T-helper 17 cell (primary cell): ENCODE measurements around the gene FRK. TPM values are rescaled to one million over a fixed set of nuclear protein-coding genes. Genes with fewer than 3 reads are reported as not detected.
"Not testable (repeated sequence)": the region's sequence is repeated elsewhere in the genome, so short reads cannot be mapped to it uniquely, and the experiment has no call there.

Experiments used
- ATAC-seq: fragments of 150-1000 bp; cut with Tn5 transposase; 2 replicates; pipeline ENCODE4 v1.10.0; 2021; ENCODE audit warnings: mild to moderate bottlenecking, moderate library complexity
- DNase-seq, 3 donors: peaks; one replicate each; pipeline versions ENCODE4 v3.0.0 to v3.0.0-alpha.2; 2020 to 2021
- H3K9me3 ChIP-seq: one replicate; pipeline ENCODE4 v1.7.0; 2013; ENCODE audit warnings: low read length, mild to moderate bottlenecking; ENCODE audit not compliant: control insufficient read depth, poor library complexity, severe bottlenecking
- H3K27ac Mint-ChIP-seq: one replicate; pipeline ENCODE4 v1.8.0; 2022; ENCODE audit warnings: mild to moderate bottlenecking, moderate library complexity, mixed read lengths
- H3K27me3 Mint-ChIP-seq: one replicate; pipeline ENCODE4 v1.8.0; 2022; ENCODE audit warnings: mixed read lengths
- H3K36me3 Mint-ChIP-seq: one replicate; pipeline ENCODE4 v1.8.0; 2022; ENCODE audit warnings: low read depth, mixed read lengths
- H3K4me1 Mint-ChIP-seq: one replicate; pipeline ENCODE4 v1.8.0; 2022; ENCODE audit warnings: mild to moderate bottlenecking, mixed read lengths
- H3K4me3 Mint-ChIP-seq: one replicate; pipeline ENCODE4 v1.8.0; 2022; ENCODE audit warnings: mild to moderate bottlenecking, moderate library complexity, mixed read lengths
- total RNA-seq, 4 donors: library from RNA in 2 of 4; stranded (reverse) in 2 of 4; gene quantifications; one replicate each; pipeline ENCODE4 v1.2.3 and lab custom pipeline; 2022 to 2026

The FRK gene
- total RNA-seq, 2 donors from 2014 or later: 0.02 TPM; not detected in 1

DNA sequence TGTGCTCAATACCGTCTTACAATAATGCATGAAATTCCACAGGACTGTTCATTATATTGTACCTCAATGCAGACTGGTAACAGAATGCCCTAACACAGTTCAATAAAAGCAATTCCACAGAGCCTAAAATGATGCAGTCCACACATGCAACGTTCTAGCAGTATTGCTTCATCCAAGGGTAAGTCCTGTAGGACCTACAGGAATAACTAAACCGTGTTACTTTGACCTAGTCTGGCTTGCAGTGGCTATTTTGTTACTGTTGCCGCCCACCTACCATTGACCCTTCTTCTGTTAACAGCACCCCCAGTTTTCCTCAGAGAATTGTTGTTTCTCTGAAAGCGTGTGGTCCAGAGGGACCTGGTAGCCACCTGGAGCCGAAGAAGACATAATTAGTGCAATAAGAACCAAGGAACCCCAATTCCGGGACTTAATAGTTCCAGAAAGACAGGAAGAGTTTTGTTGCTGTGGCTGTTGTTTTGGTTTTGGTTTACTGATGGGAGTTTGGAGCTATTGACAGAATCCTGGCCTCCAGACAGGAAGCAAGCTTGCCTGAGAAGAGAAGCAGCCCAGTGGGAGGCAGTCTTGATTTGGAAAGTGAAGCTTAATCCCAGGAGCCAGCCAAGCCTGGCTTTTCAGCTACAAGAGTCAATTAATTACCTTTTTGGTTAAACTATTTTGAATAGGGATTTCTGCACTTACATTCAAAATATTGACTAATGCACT is 91.3 kb downstream of the FRK start:
- no peaks in the 10 kb centered on the region for H3K4me1 Mint-ChIP-seq

DNA sequence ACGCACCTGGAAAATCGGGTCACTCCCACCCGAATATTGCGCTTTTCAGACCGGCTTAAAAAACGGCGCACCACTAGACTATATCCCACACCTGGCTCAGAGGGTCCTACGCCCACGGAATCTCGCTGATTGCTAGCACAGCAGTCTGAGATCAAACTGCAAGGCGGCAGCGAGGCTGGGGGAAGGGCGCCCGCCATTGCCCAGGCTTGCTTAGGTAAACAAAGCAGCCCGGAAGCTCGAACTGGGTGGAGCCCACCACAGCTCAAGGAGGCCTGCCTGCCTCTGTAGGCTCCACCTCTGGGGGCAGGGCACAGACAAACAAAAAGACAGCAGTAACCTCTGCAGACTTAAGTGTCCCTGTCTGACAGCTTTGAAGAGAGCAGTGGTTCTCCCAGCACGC is 100.4 kb downstream of the FRK start:
- not testable (repeated sequence) for H3K27me3 Mint-ChIP-seq, H3K27ac Mint-ChIP-seq, H3K4me1 Mint-ChIP-seq, H3K9me3 ChIP-seq, ATAC-seq, H3K36me3 Mint-ChIP-seq, H3K4me3 Mint-ChIP-seq, DNase-seq

More for the DNA sequence above, 91.3 kb downstream of the FRK start:
- ATAC-seq (no peak), DNase-seq (no peak)
- Mint-ChIP-seq H3K27ac (no peak overlapping the region), H3K27me3 (peaks cover 24% of the 10 kb centered on the region), H3K4me3 (no peak overlapping the region), H3K36me3 (no peaks in the 10 kb centered on the region)
- H3K9me3 ChIP-seq: no peaks in the 10 kb centered on the region

DNA sequence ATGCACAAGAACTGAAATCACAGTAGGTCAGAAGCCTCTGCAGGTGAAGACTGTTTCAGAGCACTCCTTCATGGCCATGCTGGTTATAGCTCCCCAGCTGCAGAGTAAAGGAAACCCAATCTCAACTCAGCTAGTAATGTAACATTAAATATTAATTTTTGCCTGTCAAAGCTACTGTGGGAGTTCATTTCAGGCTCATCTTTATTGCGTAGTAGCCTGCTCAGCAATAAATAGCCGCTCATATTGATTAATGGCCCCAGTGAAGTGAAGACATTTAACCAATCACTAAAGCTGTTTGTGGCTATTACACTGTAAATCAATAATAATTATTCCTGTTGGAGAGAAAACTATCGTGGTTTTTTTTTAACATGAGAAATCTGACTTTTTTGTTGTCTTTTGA is 101.7 kb downstream of the FRK start:
- no peak for ATAC-seq
- H3K27ac Mint-ChIP-seq: no peak overlapping the region
- no peaks in the 10 kb centered on the region for H3K36me3 Mint-ChIP-seq
- peaks cover 5% of the 10 kb centered on the region for H3K27me3 Mint-ChIP-seq
- H3K9me3 ChIP-seq: no peaks in the 10 kb centered on the region
- no peaks in the 10 kb centered on the region for H3K4me1 Mint-ChIP-seq
- H3K4me3 Mint-ChIP-seq: no peak overlapping the region
- no peak for DNase-seq

DNA sequence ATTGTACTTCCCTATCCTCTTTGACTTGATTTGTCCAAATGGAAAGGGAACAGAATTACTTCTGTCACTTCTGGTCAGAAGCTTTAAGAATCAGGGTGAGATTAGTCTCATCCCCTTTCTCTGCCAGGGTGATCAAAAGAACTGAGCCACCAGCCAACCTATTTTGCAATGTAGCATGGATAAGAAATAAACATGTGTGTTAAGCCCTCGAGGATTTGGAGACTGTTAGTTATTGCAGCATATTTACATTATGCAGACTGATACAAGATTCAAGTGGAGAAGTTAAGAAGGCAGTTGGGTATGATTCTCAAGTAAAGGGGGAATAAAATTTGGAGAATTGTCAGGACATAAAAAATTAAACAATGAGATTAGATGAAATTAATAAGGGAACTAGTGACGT is 106.0 kb downstream of the FRK start:
- no peaks in the 10 kb centered on the region for H3K36me3 Mint-ChIP-seq
- no peaks in the 10 kb centered on the region for H3K9me3 ChIP-seq
- DNase-seq (no peak), ATAC-seq (no peak)
- H3K27ac Mint-ChIP-seq: no peak overlapping the region
- H3K4me1 Mint-ChIP-seq: no peaks in the 10 kb centered on the region
- no peak overlapping the region for H3K4me3 Mint-ChIP-seq
- H3K27me3 Mint-ChIP-seq: peaks cover 5% of the 10 kb centered on the region

DNA sequence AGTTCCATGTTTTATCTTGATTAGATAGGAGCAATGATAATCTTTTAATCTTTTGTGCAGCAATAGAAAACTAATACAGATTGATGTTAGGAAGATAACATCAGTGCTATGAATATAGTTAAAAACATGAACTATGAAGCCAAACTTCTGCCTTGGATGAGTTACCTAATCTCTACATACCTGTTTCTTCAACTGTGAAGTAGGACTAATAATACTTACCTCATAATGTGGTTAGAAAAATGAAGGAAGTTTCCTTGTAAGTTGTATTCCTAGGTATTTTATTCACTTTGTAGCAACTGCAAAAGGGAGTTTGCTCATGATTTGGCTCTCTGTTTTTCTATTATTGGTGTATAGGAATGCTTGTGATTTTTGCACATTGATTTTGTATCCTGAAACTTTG is 111.9 kb downstream of the FRK start:
- no peaks in the 10 kb centered on the region for H3K27me3 Mint-ChIP-seq
- ATAC-seq: no peak
- no peak for DNase-seq
- no peak overlapping the region for H3K27ac Mint-ChIP-seq
- no peaks in the 10 kb centered on the region for H3K9me3 ChIP-seq
- no peak overlapping the region for H3K4me3 Mint-ChIP-seq
- H3K4me1 Mint-ChIP-seq: no peaks in the 10 kb centered on the region
- H3K36me3 Mint-ChIP-seq: peaks cover 2% of the 10 kb centered on the region

DNA sequence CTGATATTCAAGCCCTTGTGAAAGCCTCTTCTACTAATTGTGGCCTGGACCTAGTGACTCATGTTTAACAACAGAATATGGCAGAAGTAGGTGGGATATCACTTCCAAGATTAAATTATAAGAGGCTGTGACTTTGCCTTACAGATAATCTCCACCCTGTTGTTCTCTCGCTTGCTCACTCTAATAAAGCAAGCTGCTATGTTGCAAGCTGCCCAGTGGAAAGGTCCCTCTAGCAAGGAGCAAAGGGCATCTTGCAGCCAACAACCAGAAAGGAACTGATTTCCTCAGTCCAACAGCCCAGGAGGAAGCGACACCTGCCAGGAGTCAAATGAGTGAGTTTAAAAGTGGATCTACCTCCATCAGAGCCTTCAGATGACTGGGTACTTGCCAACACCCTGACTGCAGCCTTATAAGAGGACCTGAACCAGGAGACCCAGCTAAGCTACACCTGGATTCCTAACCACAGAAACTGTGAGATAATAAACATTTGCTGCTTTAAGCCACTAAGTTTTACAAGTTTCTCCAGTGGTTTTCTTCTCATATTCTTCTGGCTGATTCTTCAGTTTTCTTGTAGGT is 112.6 kb downstream of the FRK start:
- ATAC-seq (no peak), DNase-seq (no peak)
- H3K27me3 Mint-ChIP-seq: no peaks in the 10 kb centered on the region
- H3K9me3 ChIP-seq: no peaks in the 10 kb centered on the region
- H3K36me3 Mint-ChIP-seq: peaks cover 2% of the 10 kb centered on the region
- no peak overlapping the region for H3K27ac Mint-ChIP-seq
- H3K4me3 Mint-ChIP-seq: no peak overlapping the region
- no peaks in the 10 kb centered on the region for H3K4me1 Mint-ChIP-seq

DNA sequence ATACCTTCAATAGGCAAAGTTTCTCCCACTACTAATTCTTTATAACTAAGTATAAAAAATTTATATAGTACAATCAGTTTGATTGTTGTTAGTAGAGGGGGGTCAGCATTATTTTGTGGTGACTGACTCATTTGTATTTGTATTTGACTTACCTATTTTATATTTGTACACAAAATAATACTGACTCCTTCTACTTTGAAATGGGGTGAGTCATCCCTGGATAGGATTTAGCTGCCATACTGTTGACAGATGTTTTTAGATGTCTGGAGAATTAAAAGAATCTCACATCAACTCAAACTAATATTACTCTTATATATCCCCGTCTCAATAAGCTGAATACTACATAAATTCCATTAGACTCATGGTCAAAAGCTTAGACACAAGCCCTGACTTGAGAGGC is 114.9 kb downstream of the FRK start:
- DNase-seq: no peak
- ATAC-seq: no peak
- Mint-ChIP-seq H3K36me3 (peaks cover 2% of the 10 kb centered on the region), H3K4me1 (no peaks in the 10 kb centered on the region), H3K27ac (no peak overlapping the region), H3K27me3 (no peaks in the 10 kb centered on the region), H3K4me3 (no peak overlapping the region)
- no peaks in the 10 kb centered on the region for H3K9me3 ChIP-seq

DNA sequence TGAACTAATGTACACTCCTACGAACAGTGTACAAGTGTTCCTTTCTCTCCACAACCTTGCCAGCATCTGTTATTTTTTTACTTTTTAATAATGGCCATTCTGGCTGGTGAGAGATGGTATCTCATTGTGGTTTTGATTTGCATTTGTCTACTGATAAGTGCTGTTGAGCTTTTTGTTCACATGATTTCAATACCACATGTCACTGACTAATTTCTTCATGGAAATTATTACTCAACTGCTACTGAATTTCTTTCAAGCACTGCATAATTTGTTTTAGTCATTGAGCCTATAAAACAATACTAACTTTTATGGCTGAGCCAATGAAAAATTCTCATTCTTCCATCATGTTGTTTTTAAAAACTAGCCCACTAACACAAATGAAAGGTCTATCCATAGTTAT is 115.4 kb downstream of the FRK start:
- H3K9me3 ChIP-seq: no peaks in the 10 kb centered on the region
- ATAC-seq (no peak), DNase-seq (no peak)
- Mint-ChIP-seq H3K4me1 (no peaks in the 10 kb centered on the region), H3K27me3 (no peaks in the 10 kb centered on the region), H3K27ac (no peak overlapping the region), H3K4me3 (no peak overlapping the region), H3K36me3 (peaks cover 2% of the 10 kb centered on the region)

DNA sequence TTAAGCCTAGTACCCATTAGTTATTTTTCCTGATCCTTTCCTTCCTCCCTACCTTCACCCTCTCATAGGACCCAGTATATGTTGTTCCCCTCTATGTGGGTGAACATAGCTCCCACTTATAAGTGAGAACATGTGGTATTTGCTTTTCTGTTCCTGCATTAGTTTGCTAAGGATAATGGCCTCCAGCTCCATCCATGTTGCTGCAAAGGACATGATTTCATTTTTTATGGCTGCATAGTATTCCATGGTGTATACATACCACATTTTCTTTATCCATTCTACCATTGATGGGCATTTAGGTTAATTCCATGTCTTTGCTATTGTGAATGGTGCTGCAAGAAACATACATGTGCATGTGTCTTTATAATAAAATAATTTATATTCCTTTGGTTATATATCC is 115.9 kb downstream of the FRK start:
- not testable (repeated sequence) for H3K4me1 Mint-ChIP-seq, ATAC-seq

DNA sequence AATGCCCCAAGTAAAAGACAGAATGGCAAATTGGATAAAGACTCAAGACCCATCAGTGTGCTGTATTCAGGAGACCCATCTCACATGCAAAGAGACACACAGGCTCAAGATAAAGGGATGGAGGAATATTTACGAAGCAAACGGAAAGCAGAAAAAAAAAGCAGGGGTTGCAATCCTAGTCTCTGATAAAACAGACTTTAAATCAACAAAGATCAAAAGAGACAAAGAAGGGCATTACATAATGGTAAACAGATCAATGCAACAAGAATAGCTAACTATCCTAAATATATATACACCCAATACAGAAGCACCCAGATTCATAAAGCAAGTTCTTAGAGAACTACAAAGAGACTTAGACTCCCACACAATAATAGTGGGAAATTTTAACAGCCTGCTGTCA is 123.2 kb downstream of the FRK start:
- ATAC-seq, H3K4me3 Mint-ChIP-seq, H3K9me3 ChIP-seq, H3K4me1 Mint-ChIP-seq, H3K27ac Mint-ChIP-seq, H3K36me3 Mint-ChIP-seq, H3K27me3 Mint-ChIP-seq, DNase-seq: not testable (repeated sequence)

More for the DNA sequence above, 115.9 kb downstream of the FRK start:
- H3K27me3 Mint-ChIP-seq, DNase-seq, H3K4me3 Mint-ChIP-seq, H3K27ac Mint-ChIP-seq, H3K9me3 ChIP-seq, H3K36me3 Mint-ChIP-seq: not testable (repeated sequence)

DNA sequence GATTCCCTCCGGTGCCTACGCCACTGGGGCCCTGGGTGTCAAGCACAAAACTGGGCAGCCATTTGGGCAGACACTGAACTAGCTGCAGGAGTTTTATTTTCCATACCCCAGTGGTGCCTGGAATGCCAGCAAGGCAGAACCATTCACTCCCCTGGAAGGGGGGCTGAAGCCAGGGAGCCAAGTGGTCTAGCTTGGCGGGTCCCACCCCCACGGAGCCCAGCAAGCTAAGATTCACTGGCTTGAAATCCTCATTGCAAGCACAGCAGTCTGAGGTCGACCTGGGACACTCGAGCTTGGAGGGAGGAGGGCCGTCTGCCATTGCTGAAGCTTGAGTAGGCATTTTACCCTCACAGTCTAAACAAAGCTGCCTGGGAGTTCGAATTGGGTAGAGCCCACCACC is 125.3 kb downstream of the FRK start:
- ATAC-seq: no peak
- H3K27me3 Mint-ChIP-seq: no peaks in the 10 kb centered on the region
- no peaks in the 10 kb centered on the region for H3K36me3 Mint-ChIP-seq
- no peaks in the 10 kb centered on the region for H3K9me3 ChIP-seq
- H3K4me3 Mint-ChIP-seq: no peak overlapping the region
- H3K4me1 Mint-ChIP-seq: no peaks in the 10 kb centered on the region
- no peak overlapping the region for H3K27ac Mint-ChIP-seq
- no peak for DNase-seq

DNA sequence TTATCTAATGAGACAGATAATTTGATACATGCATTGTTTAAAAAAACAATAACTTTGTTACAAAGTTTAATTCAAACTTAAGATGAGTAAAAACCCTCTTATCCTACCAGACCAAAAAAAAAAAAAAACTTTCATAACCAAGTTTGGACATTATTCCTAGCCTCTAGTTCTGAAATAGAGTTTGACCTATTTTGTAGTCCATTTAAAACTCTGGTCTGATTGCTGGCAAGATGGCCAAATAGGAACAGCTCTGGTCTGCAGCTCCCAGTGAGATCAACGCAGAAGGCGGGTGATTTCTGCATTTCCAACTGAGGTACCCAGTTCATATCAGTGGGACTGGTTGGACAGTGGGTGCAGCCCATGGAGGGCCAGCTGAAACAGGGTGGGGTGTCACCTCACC is 125.9 kb downstream of the FRK start:
- no peak for DNase-seq
- H3K9me3 ChIP-seq: no peaks in the 10 kb centered on the region
- H3K4me1 Mint-ChIP-seq: no peaks in the 10 kb centered on the region
- ATAC-seq: no peak
- H3K36me3 Mint-ChIP-seq: no peaks in the 10 kb centered on the region
- H3K27me3 Mint-ChIP-seq: no peaks in the 10 kb centered on the region
- no peak overlapping the region for H3K4me3 Mint-ChIP-seq
- H3K27ac Mint-ChIP-seq: no peak overlapping the region

DNA sequence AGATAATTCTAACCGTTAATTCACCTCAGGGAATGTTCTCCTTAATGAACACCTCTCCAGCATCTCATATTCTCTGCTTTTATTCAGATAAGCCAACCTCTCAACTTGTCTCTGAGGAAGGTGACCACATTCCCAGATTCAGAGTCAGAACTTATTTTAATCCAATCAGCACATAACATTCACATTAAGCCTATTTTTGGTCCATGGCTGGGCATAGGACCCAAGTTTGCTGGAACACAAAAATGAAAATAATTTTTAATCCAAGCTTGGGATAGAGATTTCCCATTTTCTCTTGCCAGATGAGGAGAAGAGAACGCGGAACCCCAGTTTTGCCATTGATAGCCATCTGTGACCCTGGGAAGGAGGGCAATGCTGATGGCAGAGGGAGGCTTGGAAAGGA is 126.5 kb downstream of the FRK start:
- Mint-ChIP-seq H3K27me3 (no peaks in the 10 kb centered on the region), H3K4me3 (no peak overlapping the region), H3K36me3 (no peaks in the 10 kb centered on the region), H3K4me1 (no peaks in the 10 kb centered on the region), H3K27ac (no peak overlapping the region)
- no peak for DNase-seq
- ATAC-seq: no peak
- no peaks in the 10 kb centered on the region for H3K9me3 ChIP-seq

DNA sequence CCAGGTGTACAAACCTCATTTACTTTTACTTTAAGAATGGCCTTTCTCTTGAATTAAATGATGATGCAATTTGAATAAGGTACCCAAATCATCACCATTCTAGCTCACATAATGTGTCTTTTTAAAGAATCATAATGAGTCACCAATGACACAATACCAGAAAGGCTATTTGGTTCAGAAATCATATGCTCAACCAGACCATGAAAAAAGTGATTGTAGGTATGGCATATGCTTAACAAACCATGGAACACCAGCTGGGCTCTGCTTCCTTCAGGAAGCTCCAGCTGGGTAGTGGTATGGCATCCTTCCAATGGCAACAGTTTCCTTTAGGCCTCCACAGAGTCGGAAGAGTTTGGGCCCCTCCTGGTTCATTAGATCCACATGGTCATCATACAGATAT is 128.2 kb downstream of the FRK start:
- no peaks in the 10 kb centered on the region for H3K9me3 ChIP-seq
- H3K4me3 Mint-ChIP-seq: no peak overlapping the region
- no peaks in the 10 kb centered on the region for H3K4me1 Mint-ChIP-seq
- DNase-seq: no peak
- H3K27ac Mint-ChIP-seq: no peak overlapping the region
- ATAC-seq: no peak
- no peaks in the 10 kb centered on the region for H3K27me3 Mint-ChIP-seq
- H3K36me3 Mint-ChIP-seq: no peaks in the 10 kb centered on the region
